CD4-positive, alpha-beta T cell treated with Interleukin-12 subunit alpha and Interleukin-12 subunit beta, for 1 hour (primary cell): ENCODE measurements around the gene FGGY.
"Not testable (repeated sequence)": the region's sequence is repeated elsewhere in the genome, so short reads cannot be mapped to it uniquely, and the experiment has no call there.

Experiments
- DNase-seq: peaks from one replicate; pipeline ENCODE4 v3.0.0-alpha.2; 2020

FGGY gene

DNA sequence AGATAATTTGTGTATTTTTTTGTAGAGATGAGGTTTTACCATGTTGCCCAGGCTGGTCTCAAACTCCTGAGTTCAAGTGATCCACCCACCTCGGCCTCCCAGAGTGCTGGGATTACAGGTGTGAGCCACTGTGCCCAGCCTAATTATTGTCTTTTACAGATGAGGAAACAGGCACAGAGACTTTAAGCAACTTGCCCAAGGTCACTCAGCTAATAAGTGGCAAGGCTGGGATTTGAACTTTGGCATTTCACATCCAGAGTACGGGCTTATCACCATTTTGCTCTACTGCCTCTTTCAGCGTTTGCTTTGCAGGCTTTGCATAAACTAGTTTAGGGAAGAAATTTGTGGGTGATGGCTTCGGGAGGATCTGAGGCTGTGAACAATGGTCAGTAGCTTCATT lies 57.3 kb downstream of the FGGY start:
- DNase-seq, result not testable (repeated sequence)

DNA sequence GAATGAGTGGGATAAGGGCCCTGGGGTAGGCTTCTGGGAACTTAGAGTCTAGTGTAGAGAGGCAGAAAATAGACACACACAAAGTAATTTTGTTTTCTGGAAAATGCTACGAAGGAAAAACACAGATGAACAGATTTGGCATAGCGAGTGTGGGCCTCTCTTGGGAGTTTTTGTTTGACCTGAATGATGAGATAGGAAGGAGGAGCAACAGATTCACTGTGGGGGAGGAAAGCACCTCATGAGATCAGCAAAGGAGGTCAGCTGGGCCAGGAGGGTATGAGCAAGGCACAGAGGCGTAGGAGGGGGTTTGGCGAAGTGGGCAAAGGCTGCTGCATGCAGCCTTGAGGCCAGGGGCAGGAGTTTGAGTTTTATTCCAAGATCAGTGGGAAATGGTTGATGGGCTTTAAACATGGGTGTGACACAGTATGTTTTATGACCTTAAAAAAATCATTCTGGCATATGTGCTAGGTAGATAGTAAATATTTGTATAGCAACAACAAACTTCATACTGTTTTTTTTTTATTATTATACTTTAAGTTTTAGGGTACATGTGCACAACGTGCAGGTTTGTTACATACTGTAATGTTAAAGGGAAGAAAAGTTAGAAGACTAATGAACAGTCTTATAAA lies 57.9 kb downstream of the FGGY start:
- DNase-seq, result no peak

DNA sequence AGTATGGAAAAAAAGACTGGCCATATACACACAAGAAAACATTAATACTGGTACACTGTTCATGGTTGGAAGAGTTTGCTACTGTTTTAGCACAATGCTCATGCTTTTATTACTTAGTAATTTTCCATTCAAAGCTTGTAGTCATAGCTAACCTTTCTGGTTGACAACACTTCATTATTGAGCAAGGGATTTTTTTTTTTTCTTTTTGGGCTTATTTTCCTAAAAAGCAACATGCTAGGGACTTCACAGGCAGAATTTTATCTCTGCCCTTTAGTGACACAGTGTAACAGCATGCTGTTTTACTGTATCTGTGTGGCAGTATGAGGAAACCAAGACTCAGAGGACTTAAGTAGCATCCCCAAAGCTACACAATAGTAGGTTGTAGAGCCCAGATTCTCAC lies 58.5 kb downstream of the FGGY start:
- no peak for DNase-seq

DNA sequence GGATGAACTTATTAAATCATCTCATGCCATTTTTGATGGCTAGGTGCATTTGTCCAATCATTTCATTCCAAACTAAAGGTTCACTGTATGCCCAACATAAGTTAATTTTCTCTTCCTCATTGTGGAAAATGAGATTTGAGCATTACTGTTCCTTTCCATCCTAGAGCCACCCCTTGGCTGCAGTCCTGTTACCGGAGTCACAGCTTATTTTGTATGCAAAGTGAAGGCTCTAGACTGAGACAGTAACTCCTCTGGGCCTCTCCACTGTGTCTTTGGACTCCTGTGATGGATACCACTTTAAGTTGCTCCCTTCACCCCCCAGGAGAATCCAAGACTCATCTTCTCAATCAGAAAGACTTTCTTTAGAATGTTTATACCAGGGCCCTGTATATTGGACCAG lies 59.7 kb downstream of the FGGY start:
- DNase-seq, result no peak

DNA sequence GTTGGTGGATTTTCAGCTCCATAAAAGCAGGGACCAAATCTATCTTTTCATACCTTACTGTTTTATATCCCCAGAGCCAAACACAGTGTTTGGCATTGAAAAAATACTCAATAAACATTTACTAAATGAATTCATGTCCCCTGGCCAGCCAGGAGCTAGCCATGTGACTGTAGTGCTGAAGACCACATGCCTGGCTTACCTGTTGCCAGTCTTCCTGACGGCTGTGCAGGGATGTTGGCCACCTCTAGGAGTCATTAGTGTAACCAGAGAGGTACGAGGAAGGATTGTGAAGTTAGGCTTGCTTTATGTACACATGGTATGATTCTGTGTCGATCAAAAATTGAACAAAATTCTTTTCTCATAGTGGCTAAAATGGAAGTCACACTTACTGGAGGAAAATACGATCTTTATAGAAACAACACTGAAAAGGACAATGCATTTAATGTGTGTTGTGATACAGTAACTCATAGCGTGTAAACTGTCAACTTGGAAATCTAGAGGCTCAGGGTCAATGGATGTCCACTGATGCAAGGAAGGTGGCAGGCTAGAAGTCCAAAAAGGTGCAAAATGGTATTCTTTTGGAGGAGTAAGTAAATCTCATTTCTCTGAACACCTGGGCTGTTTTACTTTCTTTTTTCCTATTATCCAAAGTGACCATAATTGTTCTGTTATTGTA lies 60.9 kb downstream of the FGGY start:
- DNase-seq, result no peak

DNA sequence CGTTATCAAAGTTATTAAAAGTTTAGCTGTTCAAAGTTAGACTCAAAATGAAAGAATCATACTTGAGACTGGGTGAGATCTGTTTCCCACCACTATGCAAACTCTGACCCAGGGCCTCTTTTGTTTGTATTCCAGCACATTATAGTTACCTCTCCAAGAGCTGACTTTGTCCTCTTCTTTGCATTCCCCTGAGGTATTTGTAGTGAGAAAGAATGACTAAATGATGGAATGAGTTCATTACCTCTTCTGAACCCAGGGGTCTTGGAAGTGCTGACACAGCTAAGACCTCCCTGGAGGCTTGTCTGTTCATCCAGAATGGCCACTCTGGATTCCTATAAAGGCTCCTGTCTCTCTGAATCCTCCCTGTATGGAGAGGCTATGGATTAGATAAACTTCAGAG lies 62.4 kb downstream of the FGGY start:
- DNase-seq, result no peak

DNA sequence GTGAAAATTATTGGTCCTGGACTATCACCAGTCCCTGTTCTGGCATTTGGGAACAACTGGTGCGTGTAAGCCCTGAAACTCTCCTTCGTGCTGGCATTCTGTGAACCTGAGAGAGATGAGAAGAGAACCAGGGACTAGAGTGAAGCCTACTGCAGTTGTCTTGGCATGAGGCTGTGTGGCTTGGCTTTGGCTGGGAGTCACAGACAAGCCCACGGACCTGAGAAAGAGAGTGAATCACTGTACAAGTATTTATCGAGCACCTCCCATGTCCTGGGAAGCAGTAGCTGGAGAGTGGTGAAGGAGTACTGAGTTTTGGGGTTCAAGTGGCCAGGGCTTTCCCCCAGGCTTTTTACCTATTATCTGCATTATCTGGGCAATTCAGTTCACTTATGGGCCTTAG lies 63.3 kb downstream of the FGGY start:
- no peak for DNase-seq

DNA sequence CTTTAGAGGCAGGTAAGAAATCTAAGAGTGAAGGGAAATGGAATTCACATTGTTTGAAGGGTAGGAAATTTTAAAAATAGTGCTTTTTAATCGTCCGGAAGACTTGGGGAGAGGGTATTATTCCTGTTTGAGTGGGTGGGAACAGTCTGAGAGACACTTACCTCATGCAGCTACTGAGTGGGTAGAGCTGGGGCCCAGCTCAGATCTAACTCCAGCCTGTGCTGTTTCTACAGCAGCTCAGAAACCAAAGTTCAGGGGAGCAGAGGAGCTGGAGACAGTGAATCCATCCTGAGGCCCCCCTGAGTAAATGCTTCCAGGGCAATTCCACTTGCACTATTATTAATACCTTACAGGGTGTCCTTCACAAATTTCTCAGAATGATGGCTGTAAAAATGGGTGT lies 63.8 kb downstream of the FGGY start:
- DNase-seq, result no peak

DNA sequence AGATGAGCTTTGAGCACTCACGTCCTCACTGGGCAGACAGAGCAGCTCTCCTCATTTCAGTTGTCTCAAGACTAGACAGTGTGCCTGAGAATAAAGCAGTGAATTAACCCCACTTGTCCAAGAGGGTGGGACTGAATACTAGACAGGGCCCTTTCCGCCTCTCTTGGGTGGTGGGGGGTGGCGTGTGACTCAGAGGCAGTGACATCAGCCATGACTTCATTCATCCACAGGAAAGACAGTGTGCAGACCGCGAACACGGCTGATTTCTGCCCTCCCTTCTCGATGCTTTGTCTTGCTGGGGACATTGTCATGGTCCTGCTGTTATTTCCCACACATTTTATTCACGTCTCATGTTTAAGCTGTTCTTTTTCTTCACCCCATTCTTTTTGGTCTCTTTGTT lies 64.9 kb downstream of the FGGY start:
- no peak for DNase-seq

DNA sequence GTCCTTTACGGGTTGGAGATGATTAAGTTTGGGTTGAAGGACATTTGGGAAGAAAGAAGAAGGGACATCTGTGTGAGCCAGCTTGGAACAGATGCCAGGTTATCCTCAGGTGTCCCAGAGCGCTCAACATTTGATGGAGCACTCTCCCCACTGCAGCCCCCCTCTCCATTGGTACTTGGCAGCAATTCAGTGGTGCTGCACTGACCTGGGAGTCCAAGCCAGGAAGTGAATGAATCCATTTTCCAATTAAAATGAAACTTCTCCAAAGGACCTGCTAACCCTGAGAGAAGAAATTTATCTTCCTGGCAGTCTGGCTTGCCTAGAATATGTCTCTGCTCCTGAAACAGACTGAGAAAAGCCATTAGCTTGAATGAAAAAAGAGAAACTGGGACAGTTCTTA lies 67.1 kb downstream of the FGGY start:
- no peak for DNase-seq

DNA sequence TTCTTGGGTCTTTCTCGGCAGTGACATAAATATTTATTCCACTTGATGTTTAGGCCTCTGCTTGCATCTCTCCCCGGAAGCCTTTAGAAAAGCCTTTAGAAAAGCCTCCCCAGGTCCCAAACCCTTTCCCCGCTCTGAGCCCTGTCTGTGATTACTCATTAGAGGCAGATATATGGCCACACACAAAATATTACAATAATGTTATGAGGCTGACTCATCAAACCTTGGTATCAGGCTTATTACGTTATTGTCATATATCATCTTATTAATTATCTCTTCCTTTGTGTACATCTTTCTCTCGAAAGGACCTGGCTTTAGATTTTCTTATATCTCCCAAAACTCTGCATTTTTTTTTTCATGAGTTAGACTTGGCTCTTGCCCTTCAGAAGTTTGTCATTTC lies 69.5 kb downstream of the FGGY start:
- DNase-seq, result no peak

DNA sequence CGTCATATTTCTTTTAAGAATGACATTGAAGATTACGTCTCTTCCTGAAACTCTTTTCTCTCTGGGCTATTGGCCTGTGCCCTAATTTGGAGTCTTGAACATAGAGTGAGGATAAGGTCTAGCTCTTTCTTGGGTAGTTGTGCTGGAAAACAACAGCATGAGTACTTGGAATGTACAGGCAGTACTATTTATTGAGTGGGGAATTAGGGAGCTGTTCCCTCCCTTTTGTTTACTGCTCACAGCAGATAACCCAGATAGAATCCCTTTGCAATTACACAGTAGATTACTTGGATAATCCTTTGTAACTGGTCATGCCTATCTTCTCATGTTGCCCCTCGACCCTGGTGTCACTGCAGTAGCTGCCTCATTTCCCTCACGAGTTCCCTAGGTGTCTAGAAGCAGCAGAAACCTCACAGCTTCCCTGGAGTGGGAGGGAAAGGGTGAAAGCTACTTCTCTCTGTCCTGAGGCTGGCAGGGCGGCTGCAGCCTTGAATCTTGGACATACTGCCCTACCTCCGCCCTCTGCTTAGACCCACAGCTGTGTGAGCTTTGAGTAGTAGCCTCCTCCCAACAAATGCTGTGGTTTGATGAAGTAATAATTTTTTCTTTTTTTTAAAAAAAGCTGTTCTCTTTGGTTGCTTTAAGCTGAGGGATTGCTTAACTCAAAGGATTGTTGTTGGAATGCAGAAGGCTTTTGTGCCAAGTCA lies 70.6 kb downstream of the FGGY start:
- DNase-seq, result no peak

DNA sequence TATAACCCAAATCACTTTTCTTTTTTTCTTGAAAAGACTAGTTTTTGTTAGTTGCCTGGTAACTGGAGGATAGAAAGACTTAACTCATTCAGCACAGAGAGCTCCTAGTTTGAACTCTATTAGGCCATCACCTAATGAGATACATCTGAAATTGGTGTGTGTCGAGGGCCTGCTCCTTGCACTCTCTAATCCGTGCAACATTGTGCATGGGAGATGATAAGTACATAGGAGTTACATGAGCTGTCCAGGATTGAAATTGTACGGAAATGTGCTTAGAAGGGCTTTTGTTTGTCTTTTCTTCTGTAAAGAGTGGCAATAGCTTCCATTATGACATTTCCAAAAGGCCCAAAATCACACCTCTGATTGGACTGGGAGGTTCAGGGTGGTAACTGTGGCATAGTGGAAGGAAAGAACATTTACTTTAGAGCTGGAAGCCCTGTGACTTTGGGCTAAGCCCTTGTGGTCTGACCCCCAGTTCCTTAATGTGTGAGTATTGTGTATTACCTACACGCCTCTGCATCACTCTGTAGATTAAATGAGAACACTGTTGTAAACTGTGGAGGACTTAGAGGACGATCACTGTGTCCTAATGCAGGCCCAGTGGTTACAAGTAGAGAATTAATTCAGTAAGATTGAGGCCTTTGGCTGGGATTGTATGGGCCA lies 71.2 kb downstream of the FGGY start:
- no peak for DNase-seq

DNA sequence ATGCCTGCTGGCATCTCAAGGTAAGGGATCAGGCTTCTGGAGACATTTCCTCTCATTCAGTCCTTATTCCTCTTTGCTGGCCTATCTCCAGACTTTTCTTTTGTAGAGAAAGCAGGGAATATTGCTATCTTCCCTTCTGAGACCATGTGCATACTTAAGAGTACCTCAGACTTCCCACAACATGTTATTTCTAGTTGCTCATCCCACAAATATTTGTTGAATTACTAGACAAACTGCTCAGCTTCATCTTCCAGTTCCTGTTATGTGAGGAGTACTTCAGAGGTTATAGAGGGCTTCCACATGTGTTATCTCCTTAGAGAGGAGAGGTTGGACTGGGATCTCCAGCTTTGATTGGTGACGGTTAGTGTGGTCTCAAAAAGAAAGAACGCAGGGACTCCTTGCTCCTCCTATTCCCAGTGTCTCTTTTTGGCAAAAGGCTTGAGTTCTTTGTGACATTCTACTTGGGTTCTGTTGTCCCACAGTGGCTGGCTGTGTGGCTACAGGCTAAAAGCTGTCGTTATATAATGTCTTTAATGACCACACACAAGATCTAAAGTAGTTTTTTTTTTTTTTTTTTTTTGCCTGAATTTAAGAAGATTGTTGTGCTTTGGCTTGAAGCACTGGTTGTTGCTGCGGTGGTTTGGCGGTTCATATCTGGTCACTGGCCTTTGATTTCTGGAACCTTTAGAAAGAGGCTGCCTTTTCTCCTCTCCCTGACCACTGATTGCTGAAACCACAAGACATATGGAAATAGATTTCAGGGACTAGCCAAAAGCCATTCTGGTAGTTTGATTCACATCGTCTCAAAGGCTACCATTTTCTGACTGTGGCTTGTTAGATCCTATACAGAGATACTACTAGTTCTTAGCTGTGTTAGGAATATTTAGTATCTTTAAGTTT lies 78.7 kb downstream of the FGGY start:
- DNase-seq, result no peak

DNA sequence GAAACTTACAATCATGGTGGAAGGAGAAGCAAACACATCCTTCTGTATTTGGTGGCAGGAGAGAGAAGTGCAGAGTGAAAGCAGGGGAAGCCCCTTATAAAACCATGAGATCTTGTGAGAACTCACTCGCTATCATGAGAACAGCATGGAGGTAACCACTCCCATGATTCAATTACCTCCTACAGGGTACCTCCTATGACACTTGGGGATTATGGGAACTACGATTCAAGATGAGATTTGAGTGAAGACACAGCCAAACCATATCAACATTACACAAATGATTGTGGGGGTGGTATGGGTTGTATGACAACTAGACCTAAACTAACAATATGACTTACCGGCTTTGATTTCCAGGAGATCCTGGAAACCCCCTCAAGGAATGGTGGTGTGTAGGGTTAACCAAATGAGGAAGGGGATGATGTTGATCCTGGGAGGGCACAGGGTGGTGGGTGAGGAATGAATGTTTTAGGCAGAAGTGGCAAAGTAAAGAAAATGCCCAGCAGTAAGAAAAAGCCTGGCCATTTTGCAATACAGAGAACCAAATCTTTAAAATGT lies 80.5 kb downstream of the FGGY start:
- no peak for DNase-seq

DNA sequence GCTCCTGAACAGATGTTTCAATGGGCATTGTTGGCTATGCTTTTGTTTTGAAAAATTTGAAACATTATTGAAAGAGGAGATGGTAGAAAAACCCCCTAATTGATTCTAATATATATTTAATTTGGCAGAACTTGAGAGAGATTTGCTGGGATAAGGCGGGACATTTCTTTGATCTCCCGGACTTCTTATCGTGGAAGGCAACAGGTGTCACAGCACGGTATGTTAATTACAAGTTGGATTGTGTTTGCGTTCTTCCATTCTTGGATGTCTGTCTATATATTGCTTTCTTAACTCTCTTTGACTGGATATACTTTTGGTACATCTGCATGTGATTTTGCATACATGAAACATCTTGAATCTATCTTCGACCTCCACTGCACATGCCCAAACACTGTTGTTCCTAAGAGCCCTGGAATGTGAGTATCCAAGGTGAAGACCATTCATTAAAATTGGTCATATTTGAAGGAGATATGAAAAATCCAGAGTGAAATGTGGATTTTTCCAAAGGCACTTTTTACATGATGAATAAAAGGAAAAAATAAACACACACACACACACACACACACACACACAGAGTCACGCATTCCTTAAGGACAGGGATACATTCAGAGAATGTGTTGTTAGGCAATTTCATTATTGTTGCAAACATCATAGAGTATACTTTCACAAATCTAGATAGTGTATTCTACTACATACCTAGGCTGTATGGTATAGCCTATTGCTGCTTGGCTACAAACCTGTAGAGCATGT lies 81.9 kb downstream of the FGGY start:
- no peak for DNase-seq

DNA sequence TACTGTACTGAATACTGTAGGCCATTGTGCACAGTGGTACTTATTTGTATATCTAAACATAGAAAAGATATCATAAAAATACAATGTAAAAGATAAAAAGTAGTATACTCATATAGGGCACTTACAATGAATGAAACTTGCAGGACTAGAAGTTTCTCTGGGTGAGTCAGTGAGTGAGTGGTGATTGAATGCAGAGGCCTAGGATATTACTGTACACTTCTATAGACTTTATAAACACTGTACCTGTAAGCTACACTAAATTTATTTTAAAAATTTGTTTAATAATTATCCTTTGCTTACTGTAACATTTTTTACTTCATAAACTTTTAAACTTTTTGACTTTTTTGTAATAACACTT lies 82.5 kb downstream of the FGGY start:
- no peak for DNase-seq

DNA sequence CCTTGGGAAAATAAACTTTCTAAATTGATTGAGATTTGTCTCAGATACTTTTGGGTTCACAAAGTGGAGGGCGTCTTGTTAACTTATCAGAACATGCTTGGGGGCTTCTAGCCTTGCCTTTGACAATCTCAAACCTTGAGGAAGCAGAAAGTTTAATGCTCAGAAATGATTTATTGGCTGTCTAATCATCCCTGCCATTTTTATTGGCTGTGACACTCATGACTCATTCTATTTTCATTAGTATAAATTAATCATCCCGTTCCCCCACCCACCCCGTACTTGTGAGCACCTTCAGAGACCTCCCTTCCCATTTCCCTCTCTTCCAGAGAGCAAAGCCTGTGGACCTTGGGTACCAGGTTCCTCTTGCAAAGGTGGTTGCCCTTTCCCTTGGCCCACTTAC lies 87.1 kb downstream of the FGGY start:
- no peak for DNase-seq

DNA sequence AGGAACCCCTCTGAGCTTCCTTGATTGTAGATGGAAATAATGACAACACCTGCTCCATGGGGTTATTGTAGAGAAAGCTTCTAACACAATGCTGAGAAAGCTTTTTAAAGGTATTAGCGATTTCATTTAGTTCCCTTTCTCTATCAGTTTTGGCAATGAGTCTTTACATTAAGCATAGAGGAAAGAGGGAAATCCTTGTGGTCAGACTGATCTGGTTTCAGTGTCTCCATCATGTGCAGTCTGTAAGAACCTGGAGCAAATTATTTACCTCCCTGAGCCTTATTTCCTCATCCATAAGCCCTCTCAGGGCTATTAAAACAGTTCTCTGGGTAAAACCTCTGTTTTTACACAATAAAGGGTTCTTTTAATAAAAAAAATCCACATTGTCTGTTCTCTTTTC lies 87.5 kb downstream of the FGGY start:
- DNase-seq, result no peak

DNA sequence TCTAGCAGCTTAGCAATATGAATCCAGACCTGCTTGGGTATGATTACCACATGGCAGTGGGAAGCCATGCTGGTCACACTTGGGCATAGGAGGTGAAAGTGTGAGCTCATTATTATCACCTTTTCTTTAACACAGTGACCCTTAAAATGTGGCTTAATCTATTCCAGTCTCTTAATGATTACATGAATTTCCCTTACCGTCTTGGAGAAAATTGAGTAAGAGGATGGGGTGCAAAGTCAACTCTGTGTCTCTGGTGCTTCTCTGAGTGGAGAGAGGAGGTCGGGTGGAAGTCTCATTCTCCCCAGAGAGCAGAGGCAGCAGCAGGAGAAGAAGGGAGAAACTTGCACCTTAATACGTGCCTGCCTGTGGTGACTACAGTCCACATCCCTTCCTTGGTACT lies 91.3 kb downstream of the FGGY start:
- no peak for DNase-seq

DNA sequence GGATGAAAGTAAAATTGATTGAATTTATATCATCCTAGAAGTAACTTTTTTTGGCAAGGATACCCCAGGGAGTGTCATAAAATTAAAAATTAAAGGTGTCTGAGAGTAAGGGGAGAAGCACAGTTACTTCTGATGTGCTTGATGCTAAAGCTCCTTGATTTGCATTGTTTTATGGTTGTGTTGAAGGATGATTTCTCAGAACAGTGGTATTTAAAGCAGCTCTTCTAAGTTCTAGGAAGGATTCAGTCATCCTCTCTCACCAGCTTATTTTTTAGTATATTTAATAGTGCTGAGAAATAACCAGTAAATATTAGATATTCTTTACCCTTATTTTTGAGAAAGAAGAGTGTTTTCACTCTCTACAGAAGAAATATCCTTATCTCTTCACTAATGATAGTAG lies 93.0 kb downstream of the FGGY start:
- no peak for DNase-seq

DNA sequence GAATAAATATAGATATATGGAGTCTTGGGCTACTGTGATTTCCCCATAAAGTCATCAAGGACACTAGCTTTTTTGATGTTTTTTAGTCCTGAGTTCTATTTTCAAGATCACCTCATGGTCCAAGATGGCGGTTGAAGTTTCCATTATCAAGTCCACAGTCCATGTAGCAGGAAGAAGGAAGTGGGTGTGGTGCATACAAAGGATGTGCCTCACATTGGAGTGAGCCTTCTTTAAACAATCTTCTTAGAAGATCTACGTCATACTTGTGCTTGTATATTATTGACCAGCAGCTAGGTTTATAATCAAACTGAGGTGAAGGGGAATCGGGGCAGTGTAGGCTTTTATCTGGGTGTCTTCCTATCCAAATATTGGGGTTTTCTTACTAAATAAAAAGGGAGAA lies 93.4 kb downstream of the FGGY start:
- DNase-seq, result no peak
